CD14-positive monocyte (primary cell): ENCODE data around the gene SH3PXD2A. TPM values are rescaled to one million over a fixed set of nuclear protein-coding genes. Genes with fewer than 3 reads are reported as not detected.

Source experiments
- DNase-seq, 3 donors: peaks; one replicate each; pipeline ENCODE4 v3.0.0-alpha.2; 2011 to 2022
- H2AFZ ChIP-seq: 2 replicates; pipeline ENCODE4 v1.6.0; 2012; ENCODE audit warnings: mild to moderate bottlenecking, low read depth, low read length, inconsistent platforms; ENCODE audit not compliant: insufficient read depth, poor library complexity, severe bottlenecking
- H3K27ac ChIP-seq, 2 donors: 1 replicate in 1 of 2; 2 replicates in 1 of 2; pipeline ENCODE4 v1.5.1; 2012 to 2013; ENCODE audit warnings: low read length in 2 of 2, control low read depth in 1 of 2, inconsistent platforms in 1 of 2, low read depth in 1 of 2, mild to moderate bottlenecking in 1 of 2
- H3K27me3 ChIP-seq, 2 donors: one replicate each; pipeline versions ENCODE4 v1.6.0 to v1.6.1; 2011 to 2013; ENCODE audit warnings: low read length in 2 of 2; ENCODE audit not compliant: control insufficient read depth in 2 of 2, insufficient read depth in 2 of 2
- H3K36me3 ChIP-seq, 2 donors: replicated peaks in 1 of 2; 1 replicate in 1 of 2; 2 replicates in 1 of 2; pipeline versions ENCODE4 v1.5.1 to v1.6.1; 2012 to 2013; ENCODE audit warnings: low read length in 2 of 2, control low read depth in 1 of 2, inconsistent platforms in 1 of 2, mild to moderate bottlenecking in 1 of 2; ENCODE audit not compliant: insufficient read depth in 2 of 2, control insufficient read depth in 1 of 2
- H3K4me1 ChIP-seq, 2 donors: 1 replicate in 1 of 2; 2 replicates in 1 of 2; pipeline versions ENCODE4 v1.5.1 to v1.6.1; 2012 to 2013; ENCODE audit warnings: low read length in 2 of 2, control low read depth in 1 of 2, inconsistent platforms in 1 of 2, mild to moderate bottlenecking in 1 of 2, moderate library complexity in 1 of 2; ENCODE audit not compliant: insufficient read depth in 2 of 2, control insufficient read depth in 1 of 2
- H3K4me2 ChIP-seq: replicated peaks from 2 replicates; pipeline ENCODE3; 2012; ENCODE audit warnings: low read length, moderate library complexity, mild to moderate bottlenecking; ENCODE audit not compliant: poor library complexity, severe bottlenecking; ENCODE audit errors: extremely low read depth
- H3K4me3 ChIP-seq, 3 experiments: fragments of 200-600 bp in 1 of 3; sonication (generic) in 1 of 3; replicated peaks in 1 of 3; 1 replicate in 2 of 3; 2 replicates in 1 of 3; pipeline ENCODE4 v1.5.1; 2011 to 2013; ENCODE audit warnings: low read length in 3 of 3, mild to moderate bottlenecking in 3 of 3, control low read depth in 2 of 3, low read depth in 2 of 3, inconsistent platforms in 1 of 3, moderate library complexity in 1 of 3
- H3K79me2 ChIP-seq: 2 replicates; pipeline ENCODE4 v1.6.0; 2012; ENCODE audit warnings: mild to moderate bottlenecking, control low read depth, inconsistent platforms, low read length, moderate library complexity; ENCODE audit not compliant: insufficient read depth
- H3K9ac ChIP-seq: 2 replicates; pipeline ENCODE4 v1.6.0; 2017; ENCODE audit warnings: low read length, mild to moderate bottlenecking; ENCODE audit not compliant: insufficient read depth, poor library complexity, severe bottlenecking
- H3K9me3 ChIP-seq, 2 donors: replicated peaks in 1 of 2; 1 replicate in 1 of 2; 2 replicates in 1 of 2; pipeline versions ENCODE4 v1.5.1 to v1.6.1; 2012 to 2013; ENCODE audit warnings: low read length in 2 of 2, control low read depth in 1 of 2; ENCODE audit not compliant: control insufficient read depth in 1 of 2, insufficient read depth in 1 of 2
- H4K20me1 ChIP-seq: 2 replicates; pipeline ENCODE4 v1.6.0; 2012; ENCODE audit warnings: mild to moderate bottlenecking, low read length, control low read depth, moderate library complexity; ENCODE audit not compliant: insufficient read depth
- H3K27ac Mint-ChIP-seq, 7 donors: one replicate each; pipeline ENCODE4 v1.8.0; 2020; ENCODE audit warnings: mild to moderate bottlenecking in 7 of 7, mixed read lengths in 7 of 7, moderate library complexity in 6 of 7, inconsistent platforms in 2 of 7
- H3K27me3 Mint-ChIP-seq, 3 donors: one replicate each; pipeline ENCODE4 v1.8.0; 2021 to 2022; ENCODE audit warnings: low read depth in 3 of 3, mild to moderate bottlenecking in 3 of 3, mixed read lengths in 3 of 3, moderate library complexity in 3 of 3, inconsistent platforms in 1 of 3
- H3K36me3 Mint-ChIP-seq, 2 donors: one replicate each; pipeline ENCODE4 v1.8.0; 2020; ENCODE audit warnings: mixed read lengths in 2 of 2, inconsistent platforms in 1 of 2, mild to moderate bottlenecking in 1 of 2
- H3K4me1 Mint-ChIP-seq: one replicate; pipeline ENCODE4 v1.8.0; 2020; ENCODE audit warnings: mild to moderate bottlenecking, mixed read lengths
- H3K4me3 Mint-ChIP-seq, 2 donors: one replicate each; pipeline ENCODE4 v1.8.0; 2020; ENCODE audit warnings: mild to moderate bottlenecking in 2 of 2, mixed read lengths in 2 of 2, moderate library complexity in 1 of 2
- H3K9me3 Mint-ChIP-seq, 7 donors: one replicate each; pipeline ENCODE4 v1.8.0; 2020 to 2022; ENCODE audit warnings: mixed read lengths in 7 of 7, mild to moderate bottlenecking in 6 of 7, moderate library complexity in 6 of 7, inconsistent platforms in 2 of 7
- CTCF ChIP-seq: fragments of 200-600 bp; IDR thresholded peaks from one replicate; pipeline ENCODE4 v1.8.0; 2022; ENCODE audit warnings: antibody characterized with exemption, mild to moderate bottlenecking
- WGBS: methylation state at CpG from one replicate; pipeline ENCODE4 v1.1.5; 2013; ENCODE audit warnings: missing lambda C conversion rate; ENCODE audit not compliant: insufficient coverage; 5-methylcytosine and 5-hydroxymethylcytosine counted together
- intact Hi-C, 2 donors: fragments of 100-400 bp; cut with micrococcal nuclease; formaldehyde crosslinking; loops; one replicate each; pipeline versions ENCODE4 v1.15.0 to v1.15.1; 2023
- polyA plus RNA-seq, 3 donors: library from polyadenylated mRNA; depleted of rRNA in 1 of 3; unstranded in 2 of 3; stranded (reverse) in 1 of 3; fragments of 300-500 nt in 2 of 3; fragments of >200 nt in 1 of 3; fragmentation: Illumina TruSeq in 2 of 3; gene quantifications; 1 replicate in 2 of 3; 2 replicates in 1 of 3; pipeline ENCODE4 v1.2.3, GENCODE V29; 2012 to 2021

SH3PXD2A gene
- polyA plus RNA-seq, 3 donors, result 0.01 to 0.76 (median 0.05) TPM

- TF ChIP-seq CTCF, result no peak
- 93% methylated on average over 5 of the region's 7 CpGs for WGBS
- H3K4me1 Mint-ChIP-seq, result no peaks in the 10 kb centered on the region
- Histone ChIP-seq H3K79me2 (no peaks in the 10 kb centered on the region), H3K9me3 (no peaks in the 10 kb centered on the region), H2AFZ (no peak overlapping the region), H4K20me1 (no peaks in the 10 kb centered on the region), H3K27ac (no peak overlapping the region), H3K9ac (no peak overlapping the region), H3K4me3 (no peak overlapping the region), H3K36me3 (no peaks in the 10 kb centered on the region), H3K27me3 (no peaks in the 10 kb centered on the region), H3K4me1 (no peaks in the 10 kb centered on the region), H3K4me2 (no peak overlapping the region)
- H3K4me3 Mint-ChIP-seq, result no peak overlapping the region
- intact Hi-C loops, result no loop called here
- peaks cover 0 to 5% (median 0%) of the 10 kb centered on the region in 7 donors for H3K9me3 Mint-ChIP-seq
- H3K27ac Mint-ChIP-seq, result no peak overlapping the region
- peaks cover 2 to 4% of the 10 kb centered on the region in 2 donors for H3K36me3 Mint-ChIP-seq
- H3K27me3 Mint-ChIP-seq, result no peaks in the 10 kb centered on the region
- no peak for DNase-seq
Measured at GRCh38 chr10:103600956-103601569, 254.3 kb downstream of the SH3PXD2A start.

GRCh38 chr10:103600325-103600724 is 255.1 kb downstream of the SH3PXD2A start:
- no peak overlapping the region for H3K27ac Mint-ChIP-seq
- Histone ChIP-seq H3K4me3 (no peak overlapping the region), H3K27me3 (no peaks in the 10 kb centered on the region), H3K27ac (no peak overlapping the region), H3K4me2 (no peak overlapping the region), H2AFZ (no peak overlapping the region), H3K4me1 (no peaks in the 10 kb centered on the region), H3K36me3 (no peaks in the 10 kb centered on the region), H3K9ac (no peak overlapping the region), H4K20me1 (no peaks in the 10 kb centered on the region), H3K79me2 (no peaks in the 10 kb centered on the region), H3K9me3 (no peaks in the 10 kb centered on the region)
- no peaks in the 10 kb centered on the region for H3K4me1 Mint-ChIP-seq
- no peak for DNase-seq
- 94% methylated on average over 6 of the region's 6 CpGs for WGBS
- H3K9me3 Mint-ChIP-seq, result peaks cover 0 to 5% (median 0%) of the 10 kb centered on the region in 7 donors
- no peak for TF ChIP-seq CTCF
- no peak overlapping the region for H3K4me3 Mint-ChIP-seq
- H3K27me3 Mint-ChIP-seq, result peaks cover 0 to 2% (median 0%) of the 10 kb centered on the region in 3 donors
- intact Hi-C loops, result no loop called here
- H3K36me3 Mint-ChIP-seq, result peaks cover 2 to 4% of the 10 kb centered on the region in 2 donors
